GM19438 (cell line): ENCODE results near the gene CYSTM1.

Experiments used
- ATAC-seq: cut with Tn5 transposase; IDR thresholded peaks from one replicate; pipeline ENCODE4 v1.9.1; 2021; ENCODE audit warnings: low read depth; ENCODE audit not compliant: unreplicated experiment

The CYSTM1 gene

GRCh38 chr5:140174465-140175366 is at the start of gene CYSTM1:
CYSTM1 (plus strand) TSS chr5:140175188; CDS start chr5:140194466, 19,278 bp downstream.
- peak; percentile 88 for ATAC-seq

DNA sequence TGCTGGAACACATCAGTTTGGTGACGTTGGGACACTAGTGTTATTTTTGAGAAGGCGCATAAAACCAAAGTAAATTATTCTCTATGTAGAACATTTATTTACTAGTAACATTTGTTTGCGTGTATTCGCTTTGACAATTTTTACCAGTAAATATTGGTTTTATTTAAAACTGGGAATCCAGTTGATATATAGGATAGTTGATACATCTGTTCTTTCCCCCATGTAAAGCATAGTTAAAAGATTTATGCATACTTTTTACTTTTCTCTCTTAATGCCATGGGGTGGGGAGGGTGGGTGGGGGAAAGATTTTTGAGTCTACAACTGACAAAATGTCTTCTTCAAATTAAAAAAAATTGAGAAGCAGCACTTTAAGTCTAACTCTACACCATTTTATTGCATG is 49.4 kb upstream of the CYSTM1 start, which contains the start of gene IGIP:
TSS of gene IGIP (plus strand) at position 301 of the 400 bp plus-strand sequence. CDS start 2,540 bp downstream, outside the sequence.
- ATAC-seq, result no peak

- ATAC-seq, result no peak
Observed at GRCh38 chr5:140126315-140127012, 48.5 kb upstream of the CYSTM1 start.

DNA sequence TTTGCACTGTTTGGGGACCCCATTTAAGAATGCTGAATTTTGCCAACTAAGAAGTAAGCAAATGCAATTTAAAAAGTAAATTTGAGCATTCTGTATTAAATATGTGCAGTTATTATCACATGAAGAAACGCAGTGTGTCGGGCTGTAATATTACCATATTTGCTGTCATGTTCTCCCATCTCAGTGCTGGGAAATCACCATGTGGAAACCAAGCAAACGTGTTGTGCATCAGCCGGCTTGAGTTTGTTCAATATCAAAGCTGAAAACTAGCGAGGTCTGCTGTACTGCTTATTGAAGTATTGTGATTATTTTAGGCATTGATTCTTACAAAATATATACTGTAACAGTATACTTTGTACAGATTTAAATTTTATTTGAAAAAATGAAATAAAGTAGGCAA is 46.6 kb upstream of the CYSTM1 start:
- no peak for ATAC-seq

- no peak for ATAC-seq
Observed at GRCh38 chr5:140130949-140131733, 43.8 kb upstream of the CYSTM1 start.

DNA sequence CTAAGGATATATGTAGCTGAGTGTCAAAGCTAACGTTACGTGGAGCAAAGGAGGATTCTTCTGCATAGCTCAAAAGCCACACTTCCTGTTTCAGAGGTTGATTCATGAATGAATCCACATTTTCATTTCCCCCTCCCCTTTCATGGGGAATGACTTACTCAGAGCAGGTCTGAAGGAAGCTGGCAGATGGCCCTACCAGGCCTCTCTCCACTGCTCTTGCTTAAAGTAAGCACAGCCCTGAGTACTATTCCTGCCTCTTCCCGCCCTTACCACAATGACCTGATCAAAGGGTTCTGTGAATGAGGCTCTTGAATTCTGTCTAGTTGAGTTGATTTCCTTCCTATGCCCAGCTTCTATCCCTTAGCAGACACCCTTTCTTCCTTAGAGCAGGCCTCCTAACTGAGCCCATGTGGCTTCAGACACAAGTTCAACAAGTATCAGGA is 43.0 kb upstream of the CYSTM1 start:
- no peak for ATAC-seq

GRCh38 chr5:140133514-140134167 is 41.3 kb upstream of the CYSTM1 start:
- ATAC-seq, result no peak

DNA sequence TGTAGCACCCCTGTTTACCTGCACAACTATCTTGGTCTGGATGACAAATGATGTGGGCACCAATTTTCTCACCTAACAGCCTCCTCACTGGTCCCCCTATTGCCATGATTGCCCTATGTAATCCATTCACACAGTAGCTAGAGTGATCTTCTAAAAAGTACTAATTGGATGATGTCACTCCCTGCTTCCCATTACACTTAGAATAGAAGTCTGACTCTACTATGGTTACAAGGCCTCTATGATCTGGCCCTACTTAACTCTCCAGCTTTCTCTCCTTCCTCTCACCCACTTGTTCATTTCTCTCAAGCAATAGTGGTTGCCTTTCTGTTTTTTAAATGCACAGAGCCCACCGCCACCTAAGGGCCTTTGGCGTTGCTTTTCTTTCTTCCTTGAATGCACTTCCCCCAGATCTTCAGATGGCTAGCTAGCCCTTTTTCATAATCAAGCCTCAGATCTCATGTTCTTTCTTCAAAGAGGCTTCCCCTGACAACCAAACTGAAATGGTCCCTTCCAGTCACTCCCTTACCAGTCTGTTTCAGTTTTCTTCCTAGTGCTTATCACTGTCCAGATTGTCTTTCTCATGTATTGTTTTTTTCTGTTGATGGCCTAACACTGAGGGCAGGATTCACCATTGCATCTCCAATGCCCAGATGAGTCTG is 40.6 kb upstream of the CYSTM1 start:
- ATAC-seq, result no peak

DNA sequence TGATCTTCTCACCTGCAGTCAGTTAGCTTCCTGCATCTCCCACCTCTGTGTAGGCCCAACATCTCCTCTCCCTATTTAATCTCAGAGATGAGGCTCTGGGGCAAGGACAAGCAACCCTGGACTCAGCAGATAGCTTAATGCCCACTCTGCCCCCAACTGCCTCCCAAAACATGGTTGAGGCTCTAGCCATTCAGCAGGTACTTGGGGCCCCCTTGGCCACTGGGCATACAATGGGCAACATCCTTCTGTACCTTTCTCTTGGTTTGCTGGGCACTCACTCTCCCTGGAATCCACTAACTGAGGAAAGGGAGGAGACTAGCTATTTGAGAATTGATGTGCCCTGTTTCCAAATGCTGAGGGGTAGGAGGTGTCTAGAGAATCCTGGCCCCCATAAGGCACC is 39.9 kb upstream of the CYSTM1 start:
- no peak for ATAC-seq

DNA sequence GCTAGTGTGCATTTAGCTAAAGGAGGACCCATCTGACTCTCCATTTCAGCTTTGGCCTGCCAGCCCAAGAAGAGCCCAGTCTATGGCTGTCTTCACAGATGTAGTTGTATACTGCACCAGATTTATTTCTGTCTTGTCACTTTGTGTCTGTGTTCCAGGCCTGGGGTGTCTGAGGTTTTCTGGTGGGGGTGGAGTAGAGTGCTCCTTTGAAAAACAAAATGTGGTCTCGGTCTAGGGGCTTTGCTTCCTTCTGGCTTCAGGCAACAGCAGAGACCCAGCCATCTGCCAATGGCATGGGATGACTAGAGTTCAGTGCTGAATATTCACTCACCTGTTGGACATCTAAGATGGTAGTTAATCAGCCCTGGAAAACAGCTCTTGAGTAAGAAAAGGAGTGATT is 38.4 kb upstream of the CYSTM1 start:
- ATAC-seq, result no peak

DNA sequence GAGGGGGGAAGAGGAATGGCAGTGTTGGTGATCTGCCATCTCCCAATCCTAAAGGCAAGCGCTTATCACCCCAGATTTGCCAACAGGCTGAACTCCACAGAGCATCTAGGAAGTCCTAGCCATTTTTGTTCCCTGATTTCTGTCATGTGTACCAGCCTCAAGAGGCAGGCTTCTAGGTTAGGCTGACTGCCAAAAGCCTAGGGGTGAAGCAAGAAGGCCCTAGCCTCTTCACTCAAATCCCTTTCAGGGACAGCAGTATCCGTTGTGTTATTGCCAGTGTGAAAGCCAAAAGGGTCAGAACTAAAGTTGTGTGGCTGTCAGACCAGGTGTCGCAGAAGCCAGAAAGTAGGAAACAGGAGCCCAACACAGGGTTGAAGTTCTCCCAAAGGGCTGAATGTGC is 34.6 kb upstream of the CYSTM1 start:
- no peak for ATAC-seq

DNA sequence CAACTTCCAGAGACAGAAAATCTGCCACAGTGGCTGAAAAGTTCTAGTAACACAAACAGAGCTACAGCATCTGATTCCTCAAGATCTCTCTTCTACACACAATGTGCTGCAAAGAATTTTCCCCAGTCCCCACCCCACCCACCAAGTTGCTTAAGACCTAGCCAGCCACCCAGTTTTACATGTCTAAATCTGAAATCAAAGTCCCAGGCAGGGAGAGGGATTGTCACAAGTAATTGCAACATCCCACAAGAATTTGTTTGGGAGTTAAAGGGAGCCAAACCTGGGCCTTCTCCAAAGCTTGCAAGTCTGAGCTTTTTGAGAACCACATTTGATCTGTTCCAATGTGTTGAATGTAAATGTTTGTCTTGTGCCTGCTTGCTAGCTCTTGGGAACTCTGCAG is 33.7 kb upstream of the CYSTM1 start:
- no peak for ATAC-seq

DNA sequence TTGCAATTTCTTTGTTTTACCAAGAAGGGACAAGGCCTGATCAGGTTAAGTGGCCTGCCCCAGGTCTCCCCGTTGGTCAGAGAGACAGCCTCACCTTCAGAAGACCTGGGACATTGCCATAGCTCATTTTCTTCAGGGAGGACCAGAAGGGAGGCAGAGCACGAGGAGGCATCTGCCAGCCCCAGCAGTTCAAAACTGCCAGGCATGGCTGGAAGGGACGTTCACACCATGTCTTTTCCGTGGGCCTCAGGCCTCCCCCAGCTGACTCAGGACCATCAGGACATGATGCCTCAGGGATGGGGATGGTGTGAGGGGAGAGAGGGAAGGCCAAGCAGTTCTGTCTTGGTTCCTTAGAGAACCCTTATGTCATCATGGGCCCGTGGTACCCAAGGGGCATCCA is 32.7 kb upstream of the CYSTM1 start:
- no peak for ATAC-seq

- ATAC-seq, result no peak
Observed at GRCh38 chr5:140142856-140143255, 32.1 kb upstream of the CYSTM1 start.

- ATAC-seq, result no peak
Observed at GRCh38 chr5:140143521-140144258, 31.3 kb upstream of the CYSTM1 start.

GRCh38 chr5:140145256-140145655 is 29.7 kb upstream of the CYSTM1 start:
- no peak for ATAC-seq

DNA sequence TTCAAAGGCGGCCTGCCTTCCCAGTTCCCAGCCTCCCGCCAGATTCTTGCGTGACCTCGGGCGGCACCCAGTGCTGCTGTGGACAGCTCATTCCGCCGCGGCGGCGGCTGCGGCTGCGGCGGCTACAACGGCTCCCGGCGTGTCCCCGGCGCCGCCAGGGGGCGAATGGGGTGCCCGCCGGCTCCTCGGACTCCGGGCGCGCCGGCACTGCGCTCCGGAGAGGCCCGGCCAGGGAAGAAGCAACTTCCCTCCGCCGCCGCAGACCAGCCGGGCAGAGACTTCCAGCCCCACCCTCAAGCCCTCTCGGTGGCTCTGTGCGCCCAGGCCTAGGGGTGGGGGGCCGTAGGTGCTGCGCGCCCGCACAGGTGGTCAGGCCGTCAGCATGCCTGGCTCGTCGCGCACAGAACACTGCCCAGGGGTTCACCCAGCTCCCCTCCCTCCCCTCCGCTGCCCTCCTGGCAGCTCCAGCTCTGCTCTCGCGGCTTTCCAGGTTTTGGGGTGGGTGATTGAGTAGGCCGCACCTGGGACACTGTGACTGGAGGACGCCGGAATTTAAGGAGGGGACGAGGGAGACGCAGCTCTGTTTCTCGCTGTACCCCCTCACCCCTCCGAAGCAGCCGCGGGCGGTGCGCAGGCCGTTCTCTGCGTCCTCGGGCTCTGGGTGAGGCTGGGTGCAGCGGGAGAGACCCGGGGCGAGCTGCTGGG is 29.0 kb upstream of the CYSTM1 start:
- no peak for ATAC-seq

DNA sequence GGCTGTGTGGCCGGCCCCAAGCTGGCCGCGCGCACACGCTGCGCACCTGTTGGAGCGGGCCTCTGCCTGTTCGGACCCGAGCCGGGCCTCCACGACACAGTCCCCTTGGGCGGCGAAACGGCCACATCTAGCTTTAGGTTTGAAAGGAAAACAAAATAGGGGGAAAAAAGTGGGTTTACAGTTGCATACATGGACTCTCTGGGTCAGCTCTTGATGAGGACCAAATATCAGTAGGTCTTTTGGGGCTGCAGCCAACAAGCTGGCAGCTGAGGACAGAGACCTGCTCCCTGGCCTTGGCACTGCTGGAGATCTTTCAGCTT is 28.5 kb upstream of the CYSTM1 start:
- no peak for ATAC-seq

DNA sequence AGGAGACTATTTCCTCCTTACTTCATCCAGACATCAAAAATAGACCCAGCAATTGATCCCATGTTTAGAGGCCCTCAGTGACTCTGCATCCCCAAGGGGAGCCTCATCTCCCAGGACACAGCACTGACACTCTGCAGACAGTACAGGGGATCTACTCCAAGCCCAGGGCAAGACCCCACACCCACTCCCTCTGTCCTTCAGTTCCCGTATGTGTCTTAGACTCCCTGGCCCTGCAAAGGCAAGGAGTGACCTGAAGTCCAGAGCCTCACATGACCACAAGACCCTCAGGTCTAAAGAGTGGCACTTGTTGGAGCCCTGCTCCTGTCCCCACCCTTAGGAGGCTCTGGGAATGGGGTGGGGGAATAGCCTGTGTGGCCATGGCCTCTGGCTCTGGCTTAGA is 27.5 kb upstream of the CYSTM1 start:
- no peak for ATAC-seq
